Measurements from ENCODE around the gene GPR37. TPM values are rescaled to one million over a fixed set of nuclear protein-coding genes. Genes with fewer than 3 reads are reported as not detected.

GPR37 gene
- total RNA-seq, 1 experiment from 2014 or later = 1.6 TPM

DNA sequence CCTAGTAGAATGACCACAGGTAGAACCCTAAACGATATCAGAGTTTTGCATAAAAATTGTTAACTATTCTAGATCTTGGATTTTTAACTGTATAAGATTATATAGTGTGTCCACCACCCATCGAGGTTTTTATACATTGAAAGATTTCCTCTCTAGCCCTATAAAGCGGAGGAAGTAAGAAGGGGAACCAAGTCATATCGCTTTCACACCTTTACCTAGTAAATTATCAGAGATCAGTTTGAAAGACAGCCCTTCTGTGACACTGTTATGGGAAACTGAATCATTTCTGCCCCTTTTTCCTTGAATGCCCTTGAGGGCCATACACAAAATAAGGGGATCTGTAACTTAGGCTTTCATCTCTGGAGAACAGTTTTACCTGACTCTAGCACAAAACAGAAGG is 8.3 kb upstream of the GPR37 start:
- Histone ChIP-seq H3K27ac (ENCODE audit: insufficient read length, low read depth, low read length) (no peak overlapping the region), H4K5ac (ENCODE audit: insufficient read length, low read depth, low read length) (no peak overlapping the region), H4K20me1 (ENCODE audit: control insufficient read depth, insufficient read depth, insufficient read length) (no peaks in the 10 kb centered on the region), H3K79me2 (ENCODE audit: insufficient read depth, low read length) (no peaks in the 10 kb centered on the region), H3K27me3 (ENCODE audit: insufficient read depth, low read length) (no peaks in the 10 kb centered on the region), H3K4me2 (ENCODE audit: insufficient read depth, insufficient read length, low read length) (no peak overlapping the region), H2AK5ac (ENCODE audit: insufficient read length, low read length) (no peak overlapping the region), H2BK20ac (ENCODE audit: low read depth, low read length, poor library complexity, severe bottlenecking) (no peak overlapping the region), H3K4me1 (ENCODE audit: insufficient read depth, low read length) (no peaks in the 10 kb centered on the region), H3K23ac (ENCODE audit: insufficient read length, low read depth, low read length) (no peak overlapping the region), H4K8ac (replicated peaks; ENCODE audit: insufficient read length, low read depth, low read length) (no peak overlapping the region), H2BK15ac (ENCODE audit: low read depth, low read length) (no peak overlapping the region), H3K14ac (ENCODE audit: insufficient read depth, low read length) (no peak overlapping the region), H3K18ac (ENCODE audit: insufficient read length, low read depth, low read length) (no peak overlapping the region), H3T11ph (ENCODE audit: low read length) (no peak overlapping the region), H2AFZ (ENCODE audit: low read length) (no peak overlapping the region), H4K91ac (ENCODE audit: insufficient read length, low read depth, low read length) (no peak overlapping the region), H3K9ac (ENCODE audit: extremely low read depth, insufficient read length, low read length) (no peak overlapping the region), H3K79me1 (ENCODE audit: insufficient read depth, low read depth, low read length, poor library complexity, severe bottlenecking) (no peaks in the 10 kb centered on the region), H3K56ac (ENCODE audit: insufficient read length, low read depth, low read length) (no peak overlapping the region), H3K23me2 (ENCODE audit: insufficient read length, low read depth, low read length, poor library complexity, severe bottlenecking) (no peaks in the 10 kb centered on the region), H3K4ac (ENCODE audit: low read depth, low read length) (no peak overlapping the region), H3K9me3 (ENCODE audit: control insufficient read depth, low read depth, low read length) (no peaks in the 10 kb centered on the region), H2BK5ac (ENCODE audit: insufficient read length, low read length) (no peak overlapping the region), H2BK12ac (ENCODE audit: insufficient read length, low read depth, low read length) (no peak overlapping the region), H2BK120ac (ENCODE audit: low read depth, low read length, poor library complexity, severe bottlenecking) (no peak overlapping the region)
- Mint-ChIP-seq H3K27me3 (ENCODE audit: low read depth) (no peaks in the 10 kb centered on the region), H3K36me3 (ENCODE audit: insufficient read depth in 1 of 3, low read depth in 3 of 3) (no peaks in the 10 kb centered on the region), H3K4me1 (peaks cover 2 to 8% of the 10 kb centered on the region in 2 experiments; a peak in 1 of 4 replicates), H3K27ac (no peak overlapping the region), H3K9me3 (no peaks in the 10 kb centered on the region), H3K4me3 (no peak overlapping the region)
- no peak for DNase-seq
- no CpG with 5 or more reads among the region's 4 CpGs for WGBS (ENCODE audit: extremely low coverage, insufficient read length, low lambda C conversion rate)
- TF ChIP-seq, protein P1, sequence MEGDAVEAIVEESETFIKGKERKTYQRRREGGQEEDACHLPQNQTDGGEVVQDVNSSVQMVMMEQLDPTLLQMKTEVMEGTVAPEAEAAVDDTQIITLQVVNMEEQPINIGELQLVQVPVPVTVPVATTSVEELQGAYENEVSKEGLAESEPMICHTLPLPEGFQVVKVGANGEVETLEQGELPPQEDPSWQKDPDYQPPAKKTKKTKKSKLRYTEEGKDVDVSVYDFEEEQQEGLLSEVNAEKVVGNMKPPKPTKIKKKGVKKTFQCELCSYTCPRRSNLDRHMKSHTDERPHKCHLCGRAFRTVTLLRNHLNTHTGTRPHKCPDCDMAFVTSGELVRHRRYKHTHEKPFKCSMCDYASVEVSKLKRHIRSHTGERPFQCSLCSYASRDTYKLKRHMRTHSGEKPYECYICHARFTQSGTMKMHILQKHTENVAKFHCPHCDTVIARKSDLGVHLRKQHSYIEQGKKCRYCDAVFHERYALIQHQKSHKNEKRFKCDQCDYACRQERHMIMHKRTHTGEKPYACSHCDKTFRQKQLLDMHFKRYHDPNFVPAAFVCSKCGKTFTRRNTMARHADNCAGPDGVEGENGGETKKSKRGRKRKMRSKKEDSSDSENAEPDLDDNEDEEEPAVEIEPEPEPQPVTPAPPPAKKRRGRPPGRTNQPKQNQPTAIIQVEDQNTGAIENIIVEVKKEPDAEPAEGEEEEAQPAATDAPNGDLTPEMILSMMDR (conservative IDR thresholded peaks at IDR 0.05) = no peak

Measured in H9 (cell line).